HG03469 (cell line): Measurements from ENCODE around the gene CERS4.
"Not testable (repeated sequence)": the region's sequence is repeated elsewhere in the genome, so short reads cannot be mapped to it uniquely, and the experiment has no call there.

Experiments used
- ATAC-seq: cut with Tn5 transposase; IDR thresholded peaks from one replicate; pipeline ENCODE4 v1.9.1; 2021; ENCODE audit warnings: mild to moderate bottlenecking, moderate library complexity, moderate number of reproducible peaks; ENCODE audit not compliant: unreplicated experiment

CERS4 gene

GRCh38 chr19:8259142-8259921 lies 50.2 kb downstream of the CERS4 start:
- no peak for ATAC-seq

GRCh38 chr19:8259922-8260247 lies 50.7 kb downstream of the CERS4 start:
- ATAC-seq, result no peak

- no peak for ATAC-seq
Observed at GRCh38 chr19:8261347-8261746, 52.2 kb downstream of the CERS4 start.

DNA sequence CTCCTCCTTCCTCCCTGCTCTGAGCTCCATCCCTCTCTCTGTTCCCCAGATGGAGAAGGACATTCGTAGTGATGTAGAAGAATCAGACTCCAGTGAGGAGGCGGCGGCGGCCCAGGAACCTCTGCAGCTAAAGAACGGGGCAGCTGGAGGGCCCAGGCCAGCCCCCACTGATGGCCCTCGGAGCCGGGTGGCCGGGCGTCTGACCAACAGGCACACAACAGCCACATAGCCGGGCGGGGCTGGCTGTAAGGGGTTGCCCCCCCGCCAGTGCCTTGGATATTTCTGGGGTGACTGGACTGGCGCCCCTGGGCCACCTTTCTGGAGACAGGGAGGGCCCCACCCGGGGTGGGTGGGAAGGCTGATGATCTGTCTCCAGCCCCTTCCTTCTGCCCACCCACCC lies 52.7 kb downstream of the CERS4 start:
- no peak for ATAC-seq

GRCh38 chr19:8262431-8262830 lies 53.3 kb downstream of the CERS4 start:
- ATAC-seq, result no peak

DNA sequence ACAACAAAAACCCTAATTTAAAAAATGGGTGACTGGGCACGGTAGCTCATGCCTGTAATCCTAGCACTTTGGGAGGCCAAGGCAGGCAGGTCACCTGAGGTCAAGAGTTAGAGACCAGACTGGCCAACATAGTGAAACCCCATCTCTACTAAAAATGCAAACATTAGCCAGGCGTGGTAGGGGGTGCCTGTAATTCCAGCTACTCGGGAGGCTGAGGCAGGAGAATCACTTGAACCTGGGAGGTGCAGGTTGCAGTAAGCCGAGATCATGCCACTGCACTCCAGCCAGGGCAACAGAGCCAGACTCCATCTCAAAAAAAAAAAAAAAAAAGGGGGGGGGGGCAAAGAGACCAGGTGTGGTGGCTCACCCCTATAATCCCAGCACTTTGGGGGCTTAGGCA lies 55.1 kb downstream of the CERS4 start:
- ATAC-seq, result not testable (repeated sequence)

DNA sequence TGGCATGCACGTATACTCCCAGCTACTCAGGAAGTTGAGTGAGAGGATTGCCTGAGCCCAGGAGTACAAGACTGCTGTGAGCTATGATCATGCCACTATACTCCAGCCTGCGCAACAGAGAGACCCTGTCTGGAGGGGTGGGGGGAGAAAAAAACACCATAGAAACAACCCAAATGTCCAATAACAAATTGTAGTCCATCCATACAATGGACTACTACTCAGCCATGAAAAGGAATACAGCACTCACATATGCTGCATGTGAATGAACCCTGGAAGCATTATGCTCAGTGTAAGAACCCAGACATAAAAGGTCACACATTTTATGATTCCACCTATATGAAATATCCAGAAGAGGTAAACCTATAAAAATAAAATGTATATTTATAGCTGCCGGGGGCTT lies 56.7 kb downstream of the CERS4 start:
- ATAC-seq, result no peak

DNA sequence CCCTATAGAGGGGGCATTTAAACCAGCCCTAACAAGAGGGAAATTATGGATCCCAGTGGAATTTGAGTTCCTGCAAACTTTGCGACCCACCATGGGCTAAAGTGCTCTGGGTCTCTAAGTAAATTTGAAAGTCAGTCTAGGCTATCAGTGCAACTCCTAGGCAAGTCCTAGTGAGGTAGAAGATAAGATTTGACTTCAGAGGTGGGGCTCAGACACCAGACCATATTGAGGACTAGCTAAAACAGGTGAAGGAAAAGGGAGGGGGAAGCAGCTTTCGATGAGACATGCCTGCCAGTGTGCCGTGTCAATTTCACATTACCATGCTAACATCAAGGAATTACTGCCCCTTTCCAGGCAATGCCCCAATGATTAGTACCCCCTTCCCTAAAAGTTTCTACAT lies 60.6 kb downstream of the CERS4 start:
- ATAC-seq, result no peak

GRCh38 chr19:8276508-8276907 lies 67.3 kb downstream of the CERS4 start:
- ATAC-seq, result not testable (repeated sequence)

GRCh38 chr19:8291337-8291736 lies 82.2 kb downstream of the CERS4 start:
- not testable (repeated sequence) for ATAC-seq

DNA sequence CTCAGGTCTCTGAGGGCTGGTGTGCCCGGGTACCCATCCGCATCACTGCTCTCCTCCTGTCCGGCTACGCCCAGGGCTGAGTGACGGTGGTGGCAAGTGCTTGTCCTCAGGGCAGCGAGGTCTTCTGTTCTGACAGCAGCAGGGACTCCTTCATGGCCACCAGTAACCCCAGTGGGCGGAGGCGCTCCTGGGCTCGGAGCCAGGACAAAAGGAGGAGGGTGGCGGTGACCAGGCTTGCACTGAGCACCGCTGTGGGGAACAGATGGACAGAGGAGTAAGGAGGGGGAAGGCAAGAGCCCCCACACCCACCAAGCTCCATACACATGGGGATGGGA lies 93.2 kb downstream of the CERS4 start:
- ATAC-seq, result no peak

GRCh38 chr19:8302734-8303133 lies 93.6 kb downstream of the CERS4 start:
- ATAC-seq, result no peak

DNA sequence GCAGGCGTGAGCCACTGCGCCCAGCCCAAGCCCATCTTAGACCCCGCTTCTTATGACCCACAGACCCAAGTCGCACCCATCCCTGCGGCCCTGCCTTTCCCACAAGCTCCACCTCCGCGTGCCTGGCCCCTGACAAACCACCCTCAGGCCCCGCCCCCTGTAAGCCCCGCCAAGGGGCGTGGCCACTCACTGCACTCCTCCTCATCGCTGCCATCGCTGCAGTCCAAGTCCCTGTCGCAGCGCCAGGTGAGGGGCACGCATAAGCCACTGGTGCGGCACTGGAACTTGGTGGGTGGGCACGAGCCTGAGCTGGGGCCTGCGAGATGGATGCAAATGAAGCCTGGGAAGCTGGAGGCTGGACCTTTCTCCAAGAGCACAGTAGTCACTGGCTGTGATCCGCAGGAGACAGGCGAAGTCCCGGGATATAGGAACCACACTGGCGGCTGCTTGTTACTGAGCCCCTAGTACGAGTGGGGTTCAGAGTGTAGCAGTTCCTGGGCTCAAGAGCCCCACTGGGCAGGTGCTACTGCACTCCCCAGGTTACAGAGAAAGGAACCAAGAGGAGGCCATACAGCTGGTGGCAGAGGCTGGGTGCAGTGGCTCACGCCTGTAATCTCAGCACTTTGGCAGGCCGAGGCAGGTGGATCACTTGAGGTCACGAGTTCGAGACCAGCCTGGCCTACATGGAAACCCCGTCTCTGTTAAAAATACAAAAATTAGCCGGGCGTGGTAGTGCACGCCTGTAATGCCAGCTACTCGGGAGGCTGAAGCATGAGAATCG lies 95.9 kb downstream of the CERS4 start:
- no peak for ATAC-seq

DNA sequence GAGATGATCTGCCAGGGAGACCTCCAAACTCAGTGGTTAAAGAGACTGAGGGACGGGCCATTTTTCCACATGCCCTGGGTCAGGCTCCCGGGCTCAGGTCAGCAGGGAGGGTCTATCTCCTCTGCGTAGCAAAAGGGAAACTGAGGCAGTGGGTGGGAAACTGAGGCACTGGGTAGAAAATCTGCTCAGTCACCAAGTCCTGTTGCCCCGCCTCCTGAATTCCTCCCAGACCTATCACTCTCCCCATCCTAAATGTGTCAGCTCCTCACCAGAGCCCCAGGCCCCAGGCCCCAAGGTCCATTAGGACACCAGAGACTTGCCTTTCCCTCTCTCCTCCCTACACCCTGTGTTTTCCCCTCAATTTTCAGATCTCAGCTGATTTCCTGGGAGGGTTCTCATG lies 96.6 kb downstream of the CERS4 start:
- ATAC-seq, result no peak

- no peak for ATAC-seq
Observed at GRCh38 chr19:8306235-8307054, 97.3 kb downstream of the CERS4 start.

DNA sequence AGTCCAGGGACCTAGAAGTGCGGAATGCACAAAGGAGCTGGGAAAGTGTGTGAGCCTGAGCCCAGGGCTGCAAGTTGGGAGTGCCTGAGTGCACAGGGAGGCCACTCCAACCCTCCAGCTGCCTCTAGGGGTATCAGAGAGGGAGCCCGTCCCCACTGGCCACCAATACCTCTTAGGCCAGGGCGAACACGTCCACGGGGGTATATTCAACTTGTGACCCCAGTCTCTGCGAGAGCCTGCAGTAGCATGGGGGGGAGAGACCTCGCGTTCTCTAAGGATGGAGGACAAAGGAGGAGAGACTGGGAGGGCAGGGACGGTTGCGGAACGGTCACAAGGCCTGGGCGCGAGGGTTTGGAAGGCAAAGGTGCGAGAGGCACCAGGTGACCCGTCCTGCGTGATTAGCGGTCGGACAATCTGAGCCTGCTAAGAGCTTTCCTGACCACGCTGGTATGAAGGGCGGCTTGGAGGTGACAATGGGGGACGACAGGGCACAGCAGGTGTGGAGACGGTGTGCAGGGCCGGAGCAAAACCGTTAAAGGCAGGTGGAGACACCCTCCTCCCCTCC lies 98.3 kb downstream of the CERS4 start:
- no peak for ATAC-seq

DNA sequence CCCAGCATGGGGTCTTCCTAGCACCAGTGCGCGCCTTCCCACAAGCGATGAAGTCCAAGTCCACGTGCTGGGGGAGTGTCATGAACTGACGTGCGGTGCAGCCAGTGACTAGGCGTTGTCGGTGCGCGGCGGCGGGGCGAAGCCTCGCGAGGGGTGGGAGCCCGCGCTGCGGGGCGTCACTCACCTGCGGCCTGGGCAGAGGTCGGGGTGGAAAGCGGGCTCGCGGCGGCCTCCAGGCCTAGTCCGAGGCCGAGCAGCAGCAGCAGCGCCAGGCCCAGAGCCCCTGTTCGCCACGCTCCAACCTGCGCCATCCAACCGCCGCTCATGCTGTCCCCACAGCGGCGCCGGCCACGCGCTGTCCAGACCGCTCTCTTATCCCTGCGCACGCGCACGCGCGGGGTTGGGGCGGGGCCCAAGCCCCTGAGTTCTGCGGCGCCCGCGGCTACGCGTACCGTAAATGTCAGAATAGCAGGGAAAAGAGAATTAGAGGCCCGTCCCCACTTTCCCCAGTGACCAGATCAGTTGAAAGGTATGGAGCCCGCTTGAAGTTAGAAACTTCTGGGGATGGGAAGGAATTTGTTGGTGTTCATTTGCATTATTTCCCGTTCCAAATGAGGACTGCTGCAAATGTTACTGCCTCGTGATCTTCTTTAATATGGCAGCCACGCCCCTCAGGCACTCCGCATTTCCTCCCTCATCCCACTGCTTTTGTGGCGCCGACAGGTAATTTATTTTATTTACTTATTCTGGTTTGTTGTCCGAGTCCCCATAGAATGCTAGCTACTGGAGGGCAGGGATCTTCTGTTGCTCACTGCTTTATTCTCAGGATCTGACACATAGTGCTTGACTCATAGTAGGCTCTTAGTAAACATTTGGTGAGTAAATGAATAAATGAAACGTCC lies 99.0 kb downstream of the CERS4 start, which contains the start of gene CD320:
Gene CD320, minus strand, starts transcription at position 394 of the 902 bp plus-strand sequence. Its CDS starts 68 bp downstream, at position 326.
- peak; percentile 56 for ATAC-seq

- ATAC-seq, result no peak
Observed at GRCh38 chr19:8308891-8309291, 99.7 kb downstream of the CERS4 start.

DNA sequence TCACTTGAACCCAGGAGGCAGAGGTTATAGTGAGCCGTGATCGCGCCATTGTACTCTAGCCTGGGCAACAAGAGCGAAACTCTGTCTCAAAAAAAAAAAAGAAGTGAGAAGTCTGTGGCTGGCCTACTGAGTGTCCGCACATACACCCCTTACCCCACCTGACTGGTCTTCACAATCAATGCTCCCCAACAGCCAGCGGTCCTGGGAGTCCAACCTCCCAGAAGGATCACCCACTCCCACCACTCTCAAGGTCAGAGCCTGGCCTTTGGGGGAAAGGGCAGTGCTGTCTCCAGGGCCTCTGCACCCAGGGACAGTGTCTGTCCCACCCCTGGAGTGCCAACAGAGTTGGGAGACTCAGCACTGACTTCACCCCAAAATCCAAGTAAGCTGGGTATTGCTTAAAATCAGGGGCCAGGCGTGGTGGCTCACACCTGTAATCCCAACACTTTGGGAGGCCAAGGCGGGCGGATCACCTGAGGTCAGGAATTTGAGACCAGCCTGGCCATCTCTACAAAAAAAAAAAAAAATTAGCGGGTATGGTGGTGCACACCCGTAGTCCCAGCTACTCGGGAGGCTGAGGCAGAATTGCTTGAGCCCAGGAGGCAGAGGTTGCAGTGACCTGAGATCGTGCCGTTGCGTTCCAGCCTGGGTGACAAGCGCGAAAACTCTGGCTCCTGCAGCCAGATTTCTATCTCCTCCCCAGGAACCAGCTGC lies 101.3 kb downstream of the CERS4 start:
- no peak for ATAC-seq
